ENCODE data around the gene MDN1. TPM values are rescaled to one million over a fixed set of nuclear protein-coding genes. Genes with fewer than 3 reads are reported as not detected.

Gene MDN1
- total RNA-seq, 1 donor from 2014 or later, result 29.6 TPM

- DNase-seq, result no peak
- intact Hi-C loops (cut with DNase I), result no loop called here
These were observed 26.7 kb downstream of the MDN1 start for GRCh38 chr6:89792881-89793280.

GRCh38 chr6:89790403-89790802, 29.2 kb downstream of the MDN1 start:
- Histone ChIP-seq H3K9me3 (no peaks in the 10 kb centered on the region), H3K27ac (no peak overlapping the region), H3K36me3 (peaks cover 91% of the 10 kb centered on the region), H3K27me3 (ENCODE audit: low read depth) (no peaks in the 10 kb centered on the region), H3K4me3 (no peak overlapping the region), H3K4me1 (no peaks in the 10 kb centered on the region)
- ATAC-seq (no peak), DNase-seq (no peak)
- no peak for TF ChIP-seq CTCF (IDR thresholded peaks at IDR 0.05)
- intact Hi-C loops (cut with DNase I), result no loop called here

More at GRCh38 chr6:89792881-89793280, 26.7 kb downstream of the MDN1 start:
- H3K4me3 ChIP-seq, result no peak overlapping the region
- H3K36me3 ChIP-seq, result peaks cover 68% of the 10 kb centered on the region
- peak; percentile 29 for TF ChIP-seq CTCF (IDR thresholded peaks at IDR 0.05)
- no peak overlapping the region for H3K27ac ChIP-seq
- H3K27me3 ChIP-seq (ENCODE audit: low read depth), result no peaks in the 10 kb centered on the region
- H3K4me1 ChIP-seq, result no peaks in the 10 kb centered on the region
- peak; percentile 28 to 52 for ATAC-seq
- H3K9me3 ChIP-seq, result no peaks in the 10 kb centered on the region

- Histone ChIP-seq H3K4me1 (no peaks in the 10 kb centered on the region), H3K27ac (no peak overlapping the region), H3K27me3 (ENCODE audit: low read depth) (no peaks in the 10 kb centered on the region), H3K4me3 (no peak overlapping the region), H3K36me3 (peaks cover 96% of the 10 kb centered on the region), H3K9me3 (no peaks in the 10 kb centered on the region)
- ATAC-seq (no peak), DNase-seq (no peak)
- TF ChIP-seq CTCF (IDR thresholded peaks at IDR 0.05), result no peak
- intact Hi-C loops (cut with DNase I), result no loop called here
These were observed 29.6 kb downstream of the MDN1 start for GRCh38 chr6:89789980-89790379.

GRCh38 chr6:89787660-89788328, 31.8 kb downstream of the MDN1 start:
- DNase-seq (no peak), ATAC-seq (peak; percentile 89 to 95)
- H3K27ac ChIP-seq, result no peak overlapping the region
- no peaks in the 10 kb centered on the region for H3K4me1 ChIP-seq
- H3K36me3 ChIP-seq, result peaks cover 96% of the 10 kb centered on the region
- H3K9me3 ChIP-seq, result no peaks in the 10 kb centered on the region
- intact Hi-C loops (cut with DNase I), result no loop called here
- TF ChIP-seq CTCF (IDR thresholded peaks at IDR 0.05), result no peak
- no peak overlapping the region for H3K4me3 ChIP-seq
- no peaks in the 10 kb centered on the region for H3K27me3 ChIP-seq (ENCODE audit: low read depth)

- H3K27ac ChIP-seq, result no peak overlapping the region
- peaks cover 96% of the 10 kb centered on the region for H3K36me3 ChIP-seq
- H3K27me3 ChIP-seq (ENCODE audit: low read depth), result no peaks in the 10 kb centered on the region
- DNase-seq (no peak), ATAC-seq (no peak)
- H3K9me3 ChIP-seq, result no peaks in the 10 kb centered on the region
- intact Hi-C loops (cut with DNase I), result no loop called here
- H3K4me3 ChIP-seq, result no peak overlapping the region
- no peak for TF ChIP-seq CTCF (IDR thresholded peaks at IDR 0.05)
- no peaks in the 10 kb centered on the region for H3K4me1 ChIP-seq
These were observed 32.6 kb downstream of the MDN1 start for GRCh38 chr6:89786970-89787369.

Data from lower lobe of right lung (tissue), 2 donors.